MM.1S (cell line): ENCODE measurements around the gene AIMP1.

Experiments used
- DNase-seq: peaks from one replicate; pipeline ENCODE4 v3.0.0-alpha.2; 2015
- H2AFZ ChIP-seq: fragments of 300-600 bp; sonication (generic); 2 replicates; pipeline ENCODE4 v1.6.0; 2016; ENCODE audit warnings: antibody characterized with exemption, low read length
- H3F3A ChIP-seq: fragments of 300-600 bp; sonication (generic); 2 replicates; pipeline ENCODE4 v1.6.1; 2016; ENCODE audit warnings: mild to moderate bottlenecking, antibody characterized with exemption, low read length, moderate library complexity, mixed read lengths; ENCODE audit not compliant: insufficient read depth
- H3K27ac ChIP-seq: fragments of 300-600 bp; sonication (generic); 2 replicates; pipeline ENCODE4 v1.5.1; 2016; ENCODE audit warnings: mild to moderate bottlenecking, low read length
- H3K27me3 ChIP-seq: fragments of 300-600 bp; sonication (generic); replicated peaks from 2 replicates; pipeline ENCODE4 v1.6.0; 2016; ENCODE audit warnings: low read length; ENCODE audit not compliant: insufficient read depth
- H3K36me3 ChIP-seq: fragments of 300-600 bp; sonication (generic); replicated peaks from 2 replicates; pipeline ENCODE4 v1.6.1; 2016; ENCODE audit warnings: mild to moderate bottlenecking, low read length, mixed read lengths; ENCODE audit not compliant: insufficient read depth
- H3K4me1 ChIP-seq: fragments of 300-600 bp; sonication (generic); 2 replicates; pipeline ENCODE4 v1.6.1; 2016; ENCODE audit warnings: low read length, mixed read lengths
- H3K4me2 ChIP-seq: fragments of 300-600 bp; sonication (generic); 2 replicates; pipeline ENCODE4 v1.6.0; 2016; ENCODE audit warnings: low read depth, low read length
- H3K4me3 ChIP-seq: fragments of 300-600 bp; sonication (generic); 2 replicates; pipeline ENCODE4 v1.5.1; 2016; ENCODE audit warnings: low read length, mixed read lengths
- H3K79me2 ChIP-seq: fragments of 300-600 bp; sonication (generic); 2 replicates; pipeline ENCODE4 v1.6.1; 2016; ENCODE audit warnings: mixed run types, low read length, mixed read lengths
- H3K9ac ChIP-seq: fragments of 300-600 bp; sonication (generic); 2 replicates; pipeline ENCODE4 v1.6.1; 2016; ENCODE audit warnings: low read length, mixed read lengths
- H3K9me2 ChIP-seq: fragments of 300-600 bp; sonication (generic); replicated peaks from 2 replicates; pipeline ENCODE4 v1.6.1; 2016; ENCODE audit warnings: mild to moderate bottlenecking, low read length, mixed read lengths; ENCODE audit not compliant: insufficient read depth
- H3K9me3 ChIP-seq: fragments of 300-600 bp; sonication (generic); replicated peaks from 2 replicates; pipeline ENCODE4 v1.6.1; 2016; ENCODE audit warnings: mild to moderate bottlenecking, low read length, mixed read lengths; ENCODE audit not compliant: insufficient read depth
- H4K20me1 ChIP-seq: fragments of 300-600 bp; sonication (generic); 2 replicates; pipeline ENCODE4 v1.6.1; 2016; ENCODE audit warnings: mild to moderate bottlenecking, low read length, moderate library complexity, mixed read lengths; ENCODE audit not compliant: insufficient read depth
- EZH2 ChIP-seq: fragments of 300-600 bp; sonication (generic); optimal IDR thresholded peaks from 2 replicates; pipeline ENCODE3; 2017; ENCODE audit warnings: low read depth, mild to moderate bottlenecking, antibody characterized with exemption, low read length, mixed read lengths
- EZH2phosphoT487 ChIP-seq: fragments of 300-600 bp; sonication (generic); IDR thresholded peaks from 2 replicates; pipeline ENCODE4 v1.6.1; 2018; ENCODE audit warnings: antibody characterized with exemption, low read length
- TF ChIP-seq, protein P1 (sequence below): fragments of 300-600 bp; sonication (generic); IDR thresholded peaks from 2 replicates; pipeline ENCODE4 v1.5.1; 2016; ENCODE audit warnings: antibody characterized with exemption, low read length, mixed read lengths

Gene AIMP1

DNA sequence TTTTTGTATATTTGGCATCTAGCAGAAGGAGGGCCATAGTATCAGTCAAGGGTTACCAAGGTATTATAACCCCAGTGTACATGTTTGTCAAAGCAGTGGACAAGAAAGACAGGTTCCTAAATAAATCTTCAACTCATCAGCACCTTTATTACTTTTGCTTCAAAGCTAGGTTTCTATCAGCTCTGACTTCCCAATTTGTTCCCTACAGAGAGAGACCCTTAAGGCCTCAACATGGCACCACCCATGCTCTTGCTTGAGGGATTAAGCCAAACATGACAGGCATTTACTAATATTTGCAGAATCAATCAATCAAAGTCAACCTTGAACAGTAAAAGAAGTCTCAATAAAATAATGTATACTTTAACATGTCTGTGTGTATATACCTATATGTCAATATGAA lies 9.8 kb upstream of the AIMP1 start:
- TF ChIP-seq EZH2 (no peak), EZH2phosphoT487 (no peak)
- TF ChIP-seq, protein P1, sequence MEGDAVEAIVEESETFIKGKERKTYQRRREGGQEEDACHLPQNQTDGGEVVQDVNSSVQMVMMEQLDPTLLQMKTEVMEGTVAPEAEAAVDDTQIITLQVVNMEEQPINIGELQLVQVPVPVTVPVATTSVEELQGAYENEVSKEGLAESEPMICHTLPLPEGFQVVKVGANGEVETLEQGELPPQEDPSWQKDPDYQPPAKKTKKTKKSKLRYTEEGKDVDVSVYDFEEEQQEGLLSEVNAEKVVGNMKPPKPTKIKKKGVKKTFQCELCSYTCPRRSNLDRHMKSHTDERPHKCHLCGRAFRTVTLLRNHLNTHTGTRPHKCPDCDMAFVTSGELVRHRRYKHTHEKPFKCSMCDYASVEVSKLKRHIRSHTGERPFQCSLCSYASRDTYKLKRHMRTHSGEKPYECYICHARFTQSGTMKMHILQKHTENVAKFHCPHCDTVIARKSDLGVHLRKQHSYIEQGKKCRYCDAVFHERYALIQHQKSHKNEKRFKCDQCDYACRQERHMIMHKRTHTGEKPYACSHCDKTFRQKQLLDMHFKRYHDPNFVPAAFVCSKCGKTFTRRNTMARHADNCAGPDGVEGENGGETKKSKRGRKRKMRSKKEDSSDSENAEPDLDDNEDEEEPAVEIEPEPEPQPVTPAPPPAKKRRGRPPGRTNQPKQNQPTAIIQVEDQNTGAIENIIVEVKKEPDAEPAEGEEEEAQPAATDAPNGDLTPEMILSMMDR = no peak
- no peaks in the 10 kb centered on the region for H4K20me1 ChIP-seq

DNA sequence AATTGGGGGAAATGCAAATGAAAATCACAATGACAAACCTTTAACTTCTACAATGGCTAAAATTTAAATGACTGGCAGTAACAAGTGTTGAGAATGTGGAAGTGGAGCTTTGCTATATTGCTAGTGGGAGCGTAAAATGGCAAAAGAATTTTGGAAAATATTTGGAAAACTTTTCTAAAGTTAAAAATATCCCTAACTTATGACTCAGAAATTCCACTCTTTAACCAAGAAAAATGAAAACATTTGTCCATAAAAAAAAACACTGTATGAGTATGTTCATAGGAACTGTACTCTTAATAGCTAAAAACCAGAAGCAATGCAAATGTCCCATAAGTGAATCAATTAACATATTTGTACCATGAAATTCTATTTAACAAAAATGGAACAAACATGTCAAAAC lies 4.0 kb upstream of the AIMP1 start:
- no peak overlapping the region for H3K4me2 ChIP-seq
- TF ChIP-seq EZH2 (no peak), EZH2phosphoT487 (no peak)
- TF ChIP-seq, protein P1 = no peak
- H4K20me1 ChIP-seq = no peaks in the 10 kb centered on the region
- H3K9me2 ChIP-seq = no peaks in the 10 kb centered on the region
- no peak overlapping the region for H2AFZ ChIP-seq
- peaks cover 41% of the 10 kb centered on the region for H3K79me2 ChIP-seq
- no peak overlapping the region for H3K4me3 ChIP-seq
- H3K27me3 ChIP-seq = no peaks in the 10 kb centered on the region
- no peak overlapping the region for H3K27ac ChIP-seq
- 0 out of 2 replicates have a peak, but pooled peaks cover 7% of the 10 kb centered on the region for H3F3A ChIP-seq
- DNase-seq = no peak
- H3K9me3 ChIP-seq = no peaks in the 10 kb centered on the region
- H3K36me3 ChIP-seq = no peaks in the 10 kb centered on the region; the same call in 1 of the 2 replicates
- H3K9ac ChIP-seq = no peak overlapping the region
- peaks cover 2% of the 10 kb centered on the region for H3K4me1 ChIP-seq

More for the DNA sequence above, 9.8 kb upstream of the AIMP1 start:
- DNase-seq = no peak
- Histone ChIP-seq H3K36me3 (no peaks in the 10 kb centered on the region; the same call in 1 of the 2 replicates), H3K4me3 (no peak overlapping the region), H3K27ac (no peak overlapping the region), H3K9me2 (no peaks in the 10 kb centered on the region), H3F3A (no peaks in the 10 kb centered on the region), H3K9ac (no peak overlapping the region), H3K4me2 (no peak overlapping the region), H3K79me2 (no peaks in the 10 kb centered on the region), H3K27me3 (no peaks in the 10 kb centered on the region), H2AFZ (no peak overlapping the region), H3K9me3 (no peaks in the 10 kb centered on the region), H3K4me1 (no peaks in the 10 kb centered on the region)

DNA sequence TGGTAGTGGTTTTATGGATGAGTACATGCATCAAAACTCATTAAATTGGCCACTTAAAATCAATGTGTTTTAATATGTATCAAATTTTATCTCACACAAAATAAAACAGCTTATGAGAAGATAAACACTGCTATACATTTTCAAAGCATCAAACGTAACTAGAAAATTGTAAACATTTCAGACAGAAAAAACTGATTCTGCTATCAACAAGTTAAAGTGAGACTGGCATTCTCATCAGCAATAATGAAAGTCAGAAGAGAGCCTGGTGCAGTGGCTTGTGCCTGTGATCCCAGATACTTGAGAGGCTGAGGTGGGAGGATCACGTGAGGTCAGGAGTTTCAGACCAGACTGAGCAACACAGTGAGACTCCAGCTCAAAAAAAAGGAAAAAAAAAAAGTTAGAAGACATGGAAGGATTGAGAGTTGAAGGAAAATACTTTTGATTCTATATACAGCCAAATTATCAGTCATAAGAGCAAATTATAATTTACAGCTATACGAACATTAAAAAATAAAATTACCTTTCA lies 3.3 kb upstream of the AIMP1 start:
- no peaks in the 10 kb centered on the region for H3K9me3 ChIP-seq
- no peaks in the 10 kb centered on the region for H3K27me3 ChIP-seq
- 0 out of 2 replicates have a peak, but pooled peaks cover 7% of the 10 kb centered on the region for H3F3A ChIP-seq
- no peaks in the 10 kb centered on the region for H4K20me1 ChIP-seq
- H3K36me3 ChIP-seq = no peaks in the 10 kb centered on the region
- no peak overlapping the region for H2AFZ ChIP-seq
- H3K27ac ChIP-seq = no peak overlapping the region
- no peak for TF ChIP-seq EZH2
- TF ChIP-seq, protein P1 = no peak
- no peak for TF ChIP-seq EZH2phosphoT487
- no peak for DNase-seq
- peaks cover 8% of the 10 kb centered on the region for H3K4me1 ChIP-seq
- H3K9ac ChIP-seq = no peak overlapping the region
- H3K79me2 ChIP-seq = peaks cover 48% of the 10 kb centered on the region
- no peaks in the 10 kb centered on the region for H3K9me2 ChIP-seq
- no peak overlapping the region for H3K4me3 ChIP-seq
- no peak overlapping the region for H3K4me2 ChIP-seq
